Common myeloid progenitor, CD34-positive (primary cell): ENCODE results near the gene CPM.

Experiments used
- CTCF ChIA-PET: fragments of 350-600 bp; sonication (Branson Sonifier 250); formaldehyde crosslinking; loops from one replicate; lab custom pipeline; 2021; ENCODE audit warnings: antibody characterized with exemption; lab: Charles Lee
- POLR2A ChIA-PET: fragments of 350-600 bp; sonication (Branson Sonifier 250); formaldehyde crosslinking; loops from one replicate; lab custom pipeline; 2021; ENCODE audit warnings: antibody characterized with exemption; lab: Charles Lee
- DNase-seq, 3 donors: peaks; one replicate each; pipeline versions ENCODE4 v3.0.0 to v3.0.0-alpha.2; 2013
- H3K27ac ChIP-seq, 2 experiments: 1 replicate in 1 of 2; 2 replicates in 1 of 2; pipeline ENCODE4 v1.7.0; 2013; ENCODE audit warnings: inconsistent platforms in 2 of 2, low read length in 2 of 2, mild to moderate bottlenecking in 2 of 2, low read depth in 1 of 2, moderate library complexity in 1 of 2; ENCODE audit not compliant: severe bottlenecking in 2 of 2, insufficient read depth in 1 of 2, poor library complexity in 1 of 2
- H3K27me3 ChIP-seq, 5 experiments: replicated peaks in 2 of 5; 1 replicate in 3 of 5; 2 replicates in 2 of 5; pipeline versions ENCODE4 v1.6.1 to v1.7.0; 2013; ENCODE audit warnings: low read length in 4 of 5, mild to moderate bottlenecking in 2 of 5, moderate library complexity in 2 of 5, inconsistent platforms in 1 of 5; ENCODE audit not compliant: insufficient read depth in 5 of 5, control insufficient read depth in 4 of 5
- H3K36me3 ChIP-seq, 4 experiments: 1 replicate in 2 of 4; 2 replicates in 2 of 4; pipeline versions ENCODE4 v1.6.1 to v1.7.0; 2013; ENCODE audit warnings: low read length in 3 of 4, control low read depth in 1 of 4, mild to moderate bottlenecking in 1 of 4; ENCODE audit not compliant: control insufficient read depth in 4 of 4, insufficient read depth in 4 of 4
- H3K4me1 ChIP-seq, 4 experiments: 1 replicate in 3 of 4; 2 replicates in 1 of 4; pipeline versions ENCODE4 v1.6.1 to v1.7.1; 2013; ENCODE audit warnings: low read length in 3 of 4, mild to moderate bottlenecking in 3 of 4, control low read depth in 1 of 4, inconsistent platforms in 1 of 4, moderate library complexity in 1 of 4; ENCODE audit not compliant: control insufficient read depth in 4 of 4, insufficient read depth in 4 of 4; ENCODE audit errors: control extremely low read depth in 1 of 4
- H3K4me3 ChIP-seq, 7 experiments: 1 replicate in 4 of 7; 2 replicates in 3 of 7; pipeline versions ENCODE4 v1.5.1 to v1.7.0; 2013; ENCODE audit warnings: mild to moderate bottlenecking in 7 of 7, low read length in 6 of 7, moderate library complexity in 6 of 7, inconsistent platforms in 2 of 7, low read depth in 2 of 7, control low read depth in 1 of 7; ENCODE audit not compliant: insufficient read depth in 4 of 7, control insufficient read depth in 1 of 7; ENCODE audit errors: extremely low read depth in 1 of 7
- H3K9me3 ChIP-seq, 5 experiments: 1 replicate in 4 of 5; 2 replicates in 1 of 5; pipeline versions ENCODE4 v1.6.1 to v1.7.1; 2013; ENCODE audit warnings: low read length in 4 of 5, mild to moderate bottlenecking in 2 of 5, inconsistent platforms in 1 of 5, low read depth in 1 of 5, moderate library complexity in 1 of 5; ENCODE audit not compliant: control insufficient read depth in 4 of 5, insufficient read depth in 2 of 5; ENCODE audit errors: control extremely low read depth in 1 of 5
- WGBS: methylation state at CpG from one replicate; pipeline ENCODE4 v1.1.5; 2013; ENCODE audit not compliant: insufficient coverage; 5-methylcytosine and 5-hydroxymethylcytosine counted together

Gene CPM

DNA sequence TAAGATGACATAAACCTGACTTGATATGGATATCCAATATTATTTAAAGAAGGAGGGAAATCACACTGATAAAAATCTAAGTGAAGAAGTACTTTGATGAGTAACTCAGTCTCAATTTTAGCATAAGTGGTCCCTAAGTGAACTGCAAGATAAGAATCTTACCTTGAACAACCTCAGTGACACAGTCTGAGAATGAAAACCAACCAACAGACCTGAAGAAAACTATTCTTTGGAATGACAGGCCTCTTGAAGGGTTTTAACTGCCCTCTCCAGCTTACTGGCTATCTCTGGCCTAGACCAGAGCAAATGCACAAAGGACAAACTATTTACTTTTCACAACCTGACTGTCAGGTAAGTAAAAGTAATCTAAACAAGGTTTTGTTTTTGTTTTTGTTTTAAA, 44.7 kb downstream of the CPM start:
- DNase-seq = no peak
- Histone ChIP-seq H3K9me3 (no peaks in the 10 kb centered on the region), H3K36me3 (no peaks in the 10 kb centered on the region), H3K4me3 (no peak overlapping the region), H3K27ac (no peak overlapping the region), H3K27me3 (no peaks in the 10 kb centered on the region), H3K4me1 (peaks cover 0 to 5% (median 0%) of the 10 kb centered on the region in 4 experiments)
- CTCF ChIA-PET = interaction anchor here (0.7 kb wide), 1 partner anchor 214 kb away, joined by 4 read pairs; no protein-coding TSS in a partner anchor
- POLR2A ChIA-PET = no interaction called here

DNA sequence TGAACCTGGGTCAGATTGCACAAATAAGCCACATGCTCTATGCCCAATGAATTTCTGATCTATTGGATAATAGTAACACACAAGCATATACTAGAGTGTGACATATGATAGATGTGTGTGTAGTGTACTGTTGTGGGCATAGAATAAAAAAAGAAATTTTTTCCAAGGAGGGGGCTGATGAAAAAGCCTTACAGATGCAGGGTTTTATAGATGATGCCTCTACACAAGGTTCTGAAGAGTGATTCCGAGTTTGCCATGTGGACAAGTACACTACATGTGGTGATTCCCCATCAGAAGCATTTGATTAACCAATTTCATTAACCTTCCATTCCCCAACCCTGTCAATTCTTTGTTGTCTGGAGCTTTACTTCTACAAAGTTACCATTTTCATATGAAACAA, 45.3 kb downstream of the CPM start:
- H3K4me3 ChIP-seq = no peak overlapping the region
- no peaks in the 10 kb centered on the region for H3K36me3 ChIP-seq
- no peak overlapping the region for H3K27ac ChIP-seq
- no peak for DNase-seq
- CTCF ChIA-PET = interaction anchor here (0.7 kb wide), 2 partner anchors 215 to 246 kb away, joined by 3 to 4 read pairs; no protein-coding TSS in a partner anchor
- POLR2A ChIA-PET = no interaction called here
- 80% methylated on average over 1 of the region's 1 CpG for WGBS
- H3K27me3 ChIP-seq = no peaks in the 10 kb centered on the region
- peaks cover 0 to 5% (median 0%) of the 10 kb centered on the region in 4 experiments for H3K4me1 ChIP-seq
- H3K9me3 ChIP-seq = no peaks in the 10 kb centered on the region

DNA sequence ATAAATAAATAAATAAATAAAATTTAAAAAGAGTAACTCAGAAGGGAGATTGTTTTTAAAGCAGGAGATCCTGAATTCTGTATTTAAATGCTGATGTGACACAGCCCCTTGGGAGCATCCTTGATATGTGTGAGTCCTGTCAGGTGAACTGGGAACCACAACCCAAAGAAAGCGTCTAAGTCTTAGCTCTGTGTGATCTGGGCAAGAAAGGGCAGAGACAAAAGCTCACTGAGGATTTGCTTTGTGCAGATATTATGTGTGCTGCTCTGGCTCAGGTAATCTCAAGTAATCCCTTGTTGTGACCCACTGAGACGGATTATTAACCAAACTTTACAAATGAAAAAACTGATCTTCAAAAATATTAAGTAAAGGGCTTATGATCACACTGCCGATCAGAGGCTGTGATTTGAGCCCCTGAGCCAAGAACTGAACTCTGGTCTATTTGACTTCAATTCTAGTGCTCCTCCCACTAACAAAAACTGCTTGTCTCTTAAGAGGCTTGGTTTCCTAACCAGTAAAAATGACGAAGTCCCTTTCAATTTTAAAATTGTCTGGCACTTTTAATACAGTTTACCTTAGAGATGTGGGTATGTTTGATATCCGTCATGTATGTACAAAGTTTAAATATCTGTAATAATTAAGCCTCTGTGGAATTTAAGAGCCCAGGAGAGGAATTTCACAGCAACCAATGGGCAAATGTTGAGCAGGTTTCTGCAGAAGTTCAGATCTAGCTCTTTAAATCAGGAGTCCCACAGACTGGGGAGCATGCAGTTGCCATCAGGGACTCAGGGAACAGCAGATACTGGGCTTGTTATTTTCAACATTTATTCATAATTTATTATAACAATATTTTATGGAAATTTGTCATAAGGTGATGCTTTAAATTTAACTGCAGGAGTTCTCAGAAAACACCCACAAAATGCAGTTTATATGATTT, 46.1 kb downstream of the CPM start:
- H3K4me3 ChIP-seq = no peak overlapping the region
- H3K9me3 ChIP-seq = no peaks in the 10 kb centered on the region
- no peak for DNase-seq
- peaks cover 0 to 5% (median 0%) of the 10 kb centered on the region in 4 experiments for H3K4me1 ChIP-seq
- H3K36me3 ChIP-seq = no peaks in the 10 kb centered on the region
- no peak overlapping the region for H3K27ac ChIP-seq
- POLR2A ChIA-PET = no interaction called here
- H3K27me3 ChIP-seq = no peaks in the 10 kb centered on the region
- 100% methylated on average over 2 of the region's 5 CpGs for WGBS
- CTCF ChIA-PET = interaction anchor here (0.7 kb wide), 1 partner anchor 247 kb away, joined by 3 read pairs; no protein-coding TSS in a partner anchor

DNA sequence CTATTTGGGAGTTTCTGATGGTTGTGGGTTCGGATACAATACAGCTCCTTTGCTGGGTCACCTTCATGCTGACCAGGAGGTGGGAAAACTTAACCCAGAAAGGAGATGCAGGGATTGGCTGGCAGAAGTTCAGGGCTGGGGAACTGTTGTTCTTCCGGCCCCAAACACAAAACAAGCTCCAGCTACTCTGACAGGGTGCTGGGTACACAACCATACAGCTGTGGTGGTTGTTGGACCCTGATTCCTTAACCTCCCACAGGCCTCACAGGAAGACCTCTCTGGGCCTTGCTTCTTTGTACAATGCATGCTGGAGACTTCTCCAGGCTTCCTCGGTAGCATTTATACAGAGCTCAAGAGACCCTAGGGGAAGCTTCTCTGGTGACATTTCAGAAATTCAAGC, 47.6 kb downstream of the CPM start:
- ChIA-PET CTCF (no interaction called here), POLR2A (no interaction called here)
- no peaks in the 10 kb centered on the region for H3K27me3 ChIP-seq
- peaks cover 0 to 5% (median 0%) of the 10 kb centered on the region in 4 experiments for H3K4me1 ChIP-seq
- no peak overlapping the region for H3K27ac ChIP-seq
- no peak for DNase-seq
- no peaks in the 10 kb centered on the region for H3K9me3 ChIP-seq
- 86% methylated on average over 2 of the region's 3 CpGs for WGBS
- no peaks in the 10 kb centered on the region for H3K36me3 ChIP-seq
- H3K4me3 ChIP-seq = no peak overlapping the region

DNA sequence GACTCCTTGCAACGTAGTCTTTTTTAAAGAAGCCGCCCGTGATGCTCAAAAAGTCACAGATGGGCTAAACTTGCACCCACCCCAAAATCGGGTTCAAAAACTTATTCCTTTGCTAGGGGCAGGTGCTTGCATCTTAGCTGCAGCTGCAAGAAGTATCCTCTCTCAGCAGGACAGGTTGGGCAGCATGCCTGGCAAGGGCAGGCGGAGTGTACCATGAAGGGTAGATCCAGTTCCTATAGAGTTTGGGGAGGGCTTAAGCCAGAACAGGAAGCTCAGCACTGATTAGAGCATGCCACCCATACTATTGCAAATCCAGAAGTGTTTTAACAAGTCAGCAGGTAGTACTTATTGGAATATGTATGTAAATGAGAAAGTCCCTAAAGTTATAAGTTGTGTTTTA, 48.7 kb downstream of the CPM start:
- no peak for DNase-seq
- 100% methylated on average over 5 of the region's 5 CpGs for WGBS
- no peaks in the 10 kb centered on the region for H3K4me1 ChIP-seq
- no peak overlapping the region for H3K27ac ChIP-seq
- no peaks in the 10 kb centered on the region for H3K27me3 ChIP-seq
- ChIA-PET POLR2A (no interaction called here), CTCF (no interaction called here)
- H3K36me3 ChIP-seq = no peaks in the 10 kb centered on the region
- H3K9me3 ChIP-seq = peaks cover 0 to under 1% (median 0%) of the 10 kb centered on the region in 5 experiments
- H3K4me3 ChIP-seq = no peak overlapping the region

DNA sequence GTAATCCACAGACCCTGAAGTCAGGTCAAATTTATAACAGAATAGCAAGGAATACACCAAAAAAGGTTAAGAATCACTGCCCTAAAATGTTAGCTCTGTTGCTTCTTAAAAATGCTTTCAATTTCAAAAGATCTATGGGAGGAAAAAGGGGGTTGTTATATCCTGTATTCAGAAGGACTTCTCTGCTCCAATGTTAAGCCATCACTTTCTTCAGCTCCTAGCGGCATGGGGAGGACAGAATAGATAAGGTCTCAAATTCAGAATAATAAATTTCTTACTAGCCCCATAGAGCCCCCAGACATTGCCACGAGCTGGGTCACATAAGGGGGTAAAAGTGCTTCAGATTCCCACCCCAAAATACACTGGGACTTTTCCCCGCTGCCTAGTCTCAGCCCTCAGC, 49.8 kb downstream of the CPM start:
- 96% methylated on average over 3 of the region's 3 CpGs for WGBS
- Histone ChIP-seq H3K27me3 (no peaks in the 10 kb centered on the region), H3K4me3 (no peak overlapping the region), H3K36me3 (no peaks in the 10 kb centered on the region), H3K4me1 (no peaks in the 10 kb centered on the region), H3K27ac (no peak overlapping the region), H3K9me3 (peaks cover 0 to 10% (median 3%) of the 10 kb centered on the region in 5 experiments)
- ChIA-PET POLR2A (interaction anchor here (1.0 kb wide), 1 partner anchor 20 kb away, joined by 3 read pairs; no protein-coding TSS in a partner anchor), CTCF (no interaction called here)
- DNase-seq = no peak
